HL-60/S4 treated with retinoic acid at 250 ng/mL for 4 days and 3 days (cell line): ENCODE data around the gene EFNA2.

Experiments used
- in situ Hi-C: fragments of 300-500 bp; cut with MboI; formaldehyde crosslinking; loops from 2 replicates; pipeline ENCODE4 v1.7.0; 2022; ENCODE audit warnings: low sequenced_read_pairs

EFNA2 gene

DNA sequence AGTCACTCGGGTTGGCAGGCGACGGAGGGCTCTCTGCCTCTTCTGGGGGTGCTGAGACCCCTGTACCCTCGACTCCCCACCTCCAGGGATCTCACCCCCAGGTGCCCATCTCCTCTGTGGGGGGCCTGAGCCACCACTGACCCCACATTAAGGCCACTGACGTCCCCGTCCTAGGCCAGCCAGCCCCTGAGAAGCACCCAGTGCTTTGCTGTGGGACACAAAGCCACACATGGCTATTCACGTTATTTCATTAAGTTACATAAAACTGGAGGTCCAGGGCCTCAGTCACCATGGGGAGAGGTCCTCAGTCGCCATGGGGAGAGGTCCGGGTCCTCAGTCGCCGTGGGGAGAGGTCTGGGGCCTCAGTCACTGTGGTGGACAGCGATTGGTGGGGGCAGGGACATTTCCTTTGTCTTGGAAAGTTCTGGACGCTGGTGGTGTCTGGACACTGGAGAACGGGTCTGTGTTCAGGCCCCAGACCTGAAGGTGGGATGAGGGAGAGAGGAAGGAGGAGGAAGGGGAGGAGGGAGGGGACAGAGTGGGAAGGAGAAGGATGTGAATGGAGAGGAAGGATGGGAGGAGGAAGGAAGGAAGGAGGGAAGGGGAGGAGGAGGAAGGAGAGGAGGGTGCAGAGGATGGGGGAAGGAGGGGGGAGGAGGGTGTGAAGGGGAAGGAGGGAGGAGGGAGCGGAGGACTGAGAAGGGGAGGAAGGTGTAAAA is 3.9 kb upstream of the EFNA2 start:
- in situ Hi-C loops, result no loop called here

- in situ Hi-C loops, result no loop called here
Observed at GRCh38 chr19:1282588-1283206, 3.0 kb upstream of the EFNA2 start.

- in situ Hi-C loops, result no loop called here
Observed at GRCh38 chr19:1283207-1283916, 2.3 kb upstream of the EFNA2 start.

- in situ Hi-C loops, result no loop called here
Observed at GRCh38 chr19:1283917-1284292, 1.8 kb upstream of the EFNA2 start.

DNA sequence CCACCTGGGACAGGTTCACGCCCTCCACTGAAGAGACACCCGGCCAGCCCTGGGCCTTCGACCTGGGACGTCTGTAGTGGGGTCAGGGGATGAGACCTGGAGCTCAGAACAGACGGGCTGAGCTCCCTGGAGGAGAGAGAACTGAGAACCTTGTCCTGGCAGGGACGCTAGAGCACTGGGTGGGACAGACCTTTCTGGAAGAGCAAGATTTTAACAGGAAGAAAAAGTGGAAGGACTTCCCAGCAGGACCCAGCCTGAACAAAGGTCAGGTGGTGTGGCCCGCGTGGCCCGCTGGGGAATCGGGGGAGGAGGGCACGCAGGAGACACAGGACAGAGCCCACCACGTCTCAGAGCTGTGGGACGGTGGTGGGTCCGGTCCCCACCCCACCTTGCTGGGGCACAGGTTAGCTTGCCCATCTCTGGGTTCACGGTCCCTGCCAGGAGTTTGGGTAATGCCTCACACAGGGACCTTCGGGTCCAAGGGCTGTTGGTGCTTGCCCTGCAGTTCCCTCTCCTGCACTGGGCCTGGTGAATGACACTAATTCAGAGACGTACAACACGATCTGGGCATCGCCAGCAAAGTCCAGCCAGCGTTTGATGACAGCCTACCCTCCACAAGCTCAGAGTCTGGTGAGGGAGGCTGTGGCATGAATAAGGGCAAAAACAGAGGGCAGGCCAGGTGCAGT is 1.2 kb upstream of the EFNA2 start:
- in situ Hi-C loops, result no loop called here

DNA sequence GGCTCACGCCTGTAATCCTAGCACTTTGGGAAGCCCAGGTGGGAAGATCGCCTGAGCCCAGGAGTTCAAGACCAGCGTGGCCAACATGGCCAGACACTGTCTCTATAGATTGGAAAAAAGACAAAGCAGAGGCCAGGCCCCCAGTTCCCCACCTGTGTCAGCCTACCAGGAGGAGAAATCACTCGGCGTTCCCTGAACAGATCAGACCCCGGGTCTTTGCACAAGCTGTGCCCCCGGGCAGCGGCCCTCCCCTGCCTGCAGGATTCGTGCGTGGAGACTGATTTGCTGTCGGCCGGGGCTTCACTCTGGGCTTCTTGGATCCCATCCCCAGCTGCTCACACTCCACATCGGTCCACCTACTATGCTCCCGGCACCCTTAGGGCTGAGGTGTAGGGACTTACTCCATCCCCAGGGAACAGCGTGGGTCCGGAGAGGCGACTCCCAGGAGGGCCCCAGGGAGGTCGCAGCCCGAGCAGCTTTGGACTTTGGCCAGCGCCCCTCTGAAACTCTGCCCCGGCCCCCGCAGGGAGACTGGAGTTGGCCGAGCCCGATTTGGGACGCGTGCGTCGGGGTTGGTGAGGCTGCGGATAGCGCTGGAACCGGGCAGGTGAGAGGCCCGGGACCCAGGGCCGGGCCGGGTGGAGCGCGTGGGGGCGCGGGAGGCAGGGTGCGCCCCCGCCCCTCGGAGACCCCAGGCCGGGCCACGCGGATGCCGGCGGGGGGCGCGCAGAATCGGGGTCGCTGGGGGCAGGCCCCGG is 515 bp upstream of the EFNA2 start:
- in situ Hi-C loops, result no loop called here

GRCh38 chr19:1286487-1287353 is 1.0 kb downstream of the EFNA2 start:
- in situ Hi-C loops, result no loop called here

- in situ Hi-C loops, result no loop called here
Observed at GRCh38 chr19:1287354-1288225, 1.9 kb downstream of the EFNA2 start.

- in situ Hi-C loops, result no loop called here
Observed at GRCh38 chr19:1288226-1288612, 2.5 kb downstream of the EFNA2 start.

GRCh38 chr19:1288833-1289685 is 3.4 kb downstream of the EFNA2 start:
- in situ Hi-C loops, result no loop called here

- in situ Hi-C loops, result no loop called here
Observed at GRCh38 chr19:1289686-1290025, 4.0 kb downstream of the EFNA2 start.

- in situ Hi-C loops, result no loop called here
Observed at GRCh38 chr19:1290196-1290702, 4.6 kb downstream of the EFNA2 start.

GRCh38 chr19:1290703-1291651 is 5.3 kb downstream of the EFNA2 start:
- in situ Hi-C loops, result no loop called here

DNA sequence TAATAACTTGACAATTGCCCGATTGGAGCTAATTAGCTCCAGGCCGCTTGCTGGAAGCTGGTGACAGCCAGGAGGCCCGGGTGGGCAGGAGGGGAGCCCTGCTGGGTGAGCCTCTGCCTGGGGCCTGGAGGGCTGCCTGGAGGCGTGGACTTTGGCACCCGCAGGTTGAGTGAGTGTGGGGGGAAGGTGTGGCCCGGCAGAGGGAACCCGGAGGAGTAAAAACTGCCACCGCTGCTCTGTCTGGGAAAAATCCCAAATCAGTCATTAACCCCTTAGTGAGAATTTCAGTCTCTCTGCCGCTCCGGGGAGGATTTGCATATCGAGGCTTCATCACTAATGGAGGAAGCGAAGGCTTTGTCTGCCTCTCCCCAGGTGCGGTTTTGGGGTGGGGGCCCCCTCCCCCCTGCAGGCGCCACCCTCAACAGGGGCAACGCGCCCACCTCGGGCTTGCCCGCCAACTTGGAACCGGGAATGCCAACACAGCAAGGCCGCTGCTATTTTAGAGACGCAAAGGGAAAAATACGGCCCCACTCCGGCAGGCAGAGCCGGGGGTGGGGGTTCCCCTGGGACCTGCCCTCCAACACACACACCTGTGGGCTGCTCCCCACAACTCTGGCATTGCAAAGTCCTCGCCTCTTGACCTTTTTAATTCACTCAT is 6.2 kb downstream of the EFNA2 start:
- in situ Hi-C loops, result no loop called here

- in situ Hi-C loops, result no loop called here
Observed at GRCh38 chr19:1292419-1293151, 6.9 kb downstream of the EFNA2 start.
